8988T (cell line): ENCODE results near the gene RNPEPL1.

Experiments
- DNase-seq: peaks from one replicate; pipeline ENCODE4 v3.0.0; 2011

RNPEPL1 gene

DNA sequence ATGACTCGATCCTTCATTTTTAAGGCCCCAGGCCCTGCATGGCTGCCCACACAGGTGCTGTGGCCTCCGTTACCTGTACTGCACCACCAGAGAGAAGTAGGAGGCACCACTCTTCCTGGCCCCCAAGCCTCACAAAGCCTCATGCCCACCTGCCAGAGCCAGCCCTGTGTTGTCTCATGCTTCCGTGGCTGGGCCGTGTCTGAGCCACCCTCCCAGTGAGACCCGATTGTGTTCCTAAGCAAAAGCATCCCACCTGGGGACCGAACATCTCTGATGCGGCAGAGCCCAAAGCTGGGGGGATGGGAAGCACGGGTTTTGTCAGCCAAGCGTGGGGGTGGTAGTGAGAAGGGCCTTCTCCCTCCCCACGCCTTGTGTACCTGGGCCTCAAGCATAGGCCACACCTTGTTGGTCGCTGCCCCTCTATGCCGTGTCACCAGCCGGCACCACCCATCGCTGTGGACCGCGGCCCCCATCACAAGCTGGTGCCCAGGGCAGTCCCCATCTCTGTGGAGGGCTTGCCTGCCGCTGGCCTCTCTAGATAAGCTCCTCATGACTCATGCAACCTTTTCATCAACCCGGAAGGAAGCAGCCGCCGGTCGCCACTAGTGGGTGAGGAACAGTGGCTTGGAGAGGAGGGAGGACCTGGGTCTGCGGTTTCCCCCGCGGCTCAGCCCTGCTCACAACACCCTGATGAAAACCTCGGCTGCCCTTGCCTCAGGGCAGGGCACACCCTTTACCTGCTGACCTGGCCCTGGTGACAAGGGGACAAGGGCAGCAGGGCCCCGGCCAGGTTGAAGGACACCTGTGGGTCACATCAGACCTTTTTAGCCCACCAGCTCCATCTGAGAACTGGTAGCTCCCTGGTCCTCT is 2.7 kb upstream of the RNPEPL1 start:
- no peak for DNase-seq

DNA sequence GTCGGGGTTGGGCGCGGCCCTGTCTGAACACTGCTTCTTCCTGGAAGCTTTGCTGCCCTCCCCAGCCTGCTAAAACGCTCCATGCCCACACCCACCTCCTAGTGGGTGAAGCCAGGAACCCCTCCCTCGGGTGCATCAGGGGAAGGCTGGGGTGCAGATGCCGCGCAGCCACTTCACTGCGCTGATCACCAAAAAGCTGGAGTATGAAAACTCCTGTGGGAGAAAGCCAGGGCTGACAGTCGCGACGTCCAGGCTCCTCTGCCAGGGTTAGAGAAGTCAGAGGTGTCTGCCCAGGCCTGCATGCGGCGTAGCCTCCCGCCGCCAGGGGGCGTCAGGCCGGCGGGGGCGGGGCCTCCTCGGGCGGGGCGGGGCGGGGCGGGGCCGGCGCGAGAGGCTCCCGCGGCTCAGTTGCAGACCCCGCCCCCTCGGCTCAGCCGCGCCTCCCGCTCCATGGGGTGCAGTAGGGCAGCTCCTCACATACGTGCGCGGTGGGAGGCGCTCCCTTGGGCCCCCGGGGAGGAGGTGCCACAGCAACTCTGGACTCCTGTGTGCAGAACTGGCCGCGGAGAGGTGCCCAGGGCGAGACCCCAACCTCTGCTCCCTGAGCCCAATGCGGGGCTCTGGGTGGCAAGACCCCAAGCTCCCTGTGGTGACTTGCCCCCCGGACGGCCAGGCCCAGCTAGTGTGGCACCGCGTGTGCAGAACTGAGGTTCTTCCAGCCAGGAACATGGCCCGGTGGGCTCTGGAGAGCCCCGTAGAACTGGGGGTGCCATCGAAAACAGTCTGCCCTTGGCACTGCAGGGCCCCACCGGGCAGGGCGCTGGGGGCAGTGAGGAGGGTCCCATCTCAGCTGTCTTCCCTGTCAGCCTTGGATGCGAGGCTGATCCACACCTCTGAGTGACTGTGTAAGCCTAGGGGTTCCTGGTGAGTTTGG is 1.8 kb upstream of the RNPEPL1 start:
- DNase-seq: no peak

DNA sequence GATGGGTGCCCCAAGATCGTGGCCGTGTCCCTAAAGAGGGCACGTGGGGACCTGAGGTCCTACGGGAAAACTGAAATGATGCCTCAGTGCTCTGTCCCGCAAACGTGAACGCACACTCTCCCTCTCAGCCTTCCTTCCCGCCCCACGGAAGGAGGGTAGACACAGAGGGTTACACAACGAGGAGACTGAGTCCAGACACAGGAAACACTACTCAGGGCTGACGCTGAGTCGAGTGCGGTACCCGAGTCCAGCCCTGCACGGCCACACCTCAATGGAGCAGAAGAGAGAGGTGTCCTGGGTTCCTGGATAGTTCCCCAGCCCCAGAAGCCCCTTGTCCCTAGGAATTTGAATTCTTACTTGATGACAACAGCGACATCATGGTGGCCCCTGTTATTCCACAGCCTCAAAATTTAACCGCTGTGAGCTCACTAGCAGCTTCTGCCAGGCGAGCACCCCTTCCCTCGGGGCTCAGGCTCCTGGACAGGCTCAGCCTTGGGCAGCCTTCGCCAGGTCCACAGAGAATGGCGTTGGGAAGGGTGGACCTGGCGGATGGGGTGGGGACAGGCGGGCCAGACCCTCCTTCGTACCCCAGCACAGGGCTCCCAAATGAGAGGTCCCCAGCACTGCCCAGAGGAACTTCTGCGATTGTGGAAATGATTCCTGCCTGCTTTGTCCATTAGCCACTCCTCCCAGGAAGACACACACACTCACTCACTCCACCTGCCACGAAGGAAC is 980 bp upstream of the RNPEPL1 start:
- no peak for DNase-seq

DNA sequence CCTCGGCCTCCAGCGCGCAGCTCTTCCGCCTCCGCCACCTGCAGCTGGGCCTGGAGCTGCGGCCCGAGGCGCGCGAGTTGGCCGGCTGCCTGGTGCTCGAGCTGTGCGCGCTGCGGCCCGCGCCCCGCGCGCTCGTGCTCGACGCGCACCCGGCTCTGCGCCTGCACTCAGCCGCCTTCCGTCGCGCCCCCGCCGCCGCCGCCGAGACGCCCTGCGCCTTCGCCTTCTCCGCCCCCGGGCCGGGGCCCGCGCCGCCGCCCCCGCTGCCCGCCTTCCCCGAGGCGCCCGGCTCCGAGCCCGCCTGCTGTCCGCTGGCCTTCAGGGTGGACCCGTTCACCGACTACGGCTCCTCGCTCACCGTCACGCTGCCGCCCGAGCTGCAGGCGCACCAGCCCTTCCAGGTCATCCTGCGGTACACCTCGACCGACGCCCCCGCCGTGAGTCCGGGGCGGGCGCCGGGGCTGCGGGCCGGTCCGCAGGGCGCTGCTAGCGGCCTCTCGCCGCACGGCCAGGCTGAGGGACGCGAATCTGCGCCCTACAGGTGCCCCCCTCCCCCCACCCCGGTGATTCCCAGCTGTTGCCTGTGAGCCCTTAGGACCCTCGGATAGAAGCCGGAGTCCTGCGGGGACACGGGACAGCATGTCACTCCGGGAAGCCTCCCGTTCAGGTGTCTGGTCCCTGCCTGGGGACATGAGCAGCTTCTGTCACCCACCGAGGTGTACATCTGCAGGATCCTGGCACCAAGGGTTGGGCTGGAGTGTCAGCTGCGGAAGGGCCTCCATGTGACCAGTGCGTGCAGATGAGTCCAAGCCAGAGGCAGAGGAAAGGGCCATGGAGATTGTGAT is 616 bp downstream of the RNPEPL1 start:
- no peak for DNase-seq

DNA sequence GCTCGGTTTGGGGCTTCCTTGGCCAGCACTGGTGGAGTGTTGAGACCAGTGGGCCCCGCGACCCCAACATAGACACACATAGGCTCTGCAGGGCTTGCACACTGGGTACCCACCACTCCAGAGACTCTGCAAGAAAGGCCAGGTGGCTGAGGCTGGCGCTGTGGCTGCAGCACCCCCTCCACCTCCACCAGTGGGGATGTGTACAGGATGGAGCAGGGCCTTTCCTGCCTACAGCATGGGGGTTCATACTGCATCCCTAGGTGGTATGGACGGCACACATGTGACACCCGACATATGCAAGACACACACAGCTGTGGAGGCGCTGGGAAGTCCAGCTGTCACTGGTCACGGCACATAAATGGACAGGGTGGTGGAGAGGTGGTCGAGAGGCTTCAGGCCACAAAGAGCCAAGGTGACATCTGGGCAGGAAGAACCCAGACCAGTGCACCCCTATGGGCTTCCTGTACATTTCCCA is 1.3 kb downstream of the RNPEPL1 start:
- no peak for DNase-seq

DNA sequence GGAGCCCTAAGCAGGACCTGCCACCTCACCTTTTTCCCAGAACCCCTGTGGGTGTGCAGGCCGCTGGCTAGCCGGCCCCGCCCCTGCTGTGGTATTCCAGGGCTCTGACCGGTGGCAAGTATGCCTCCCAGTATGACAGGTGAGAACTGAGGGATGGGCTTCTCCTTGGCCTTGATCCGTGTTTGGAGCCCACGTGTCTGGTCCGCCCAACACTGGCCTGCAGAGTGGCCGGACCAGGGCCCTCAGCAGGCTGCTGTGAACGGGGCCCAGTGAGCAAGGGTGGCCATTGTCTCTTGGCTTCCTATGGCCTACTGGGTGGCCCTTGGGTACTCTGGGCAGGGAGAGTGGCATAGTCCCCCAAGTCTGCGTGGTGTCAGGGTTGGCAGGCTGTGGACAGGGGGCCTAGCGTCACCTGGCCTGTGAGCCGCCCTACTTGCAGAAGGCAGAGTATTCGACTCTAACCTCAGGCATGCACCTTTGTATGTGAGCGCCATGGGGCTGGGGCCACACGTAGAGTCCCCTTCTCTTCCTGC is 1.8 kb downstream of the RNPEPL1 start:
- no peak for DNase-seq

DNA sequence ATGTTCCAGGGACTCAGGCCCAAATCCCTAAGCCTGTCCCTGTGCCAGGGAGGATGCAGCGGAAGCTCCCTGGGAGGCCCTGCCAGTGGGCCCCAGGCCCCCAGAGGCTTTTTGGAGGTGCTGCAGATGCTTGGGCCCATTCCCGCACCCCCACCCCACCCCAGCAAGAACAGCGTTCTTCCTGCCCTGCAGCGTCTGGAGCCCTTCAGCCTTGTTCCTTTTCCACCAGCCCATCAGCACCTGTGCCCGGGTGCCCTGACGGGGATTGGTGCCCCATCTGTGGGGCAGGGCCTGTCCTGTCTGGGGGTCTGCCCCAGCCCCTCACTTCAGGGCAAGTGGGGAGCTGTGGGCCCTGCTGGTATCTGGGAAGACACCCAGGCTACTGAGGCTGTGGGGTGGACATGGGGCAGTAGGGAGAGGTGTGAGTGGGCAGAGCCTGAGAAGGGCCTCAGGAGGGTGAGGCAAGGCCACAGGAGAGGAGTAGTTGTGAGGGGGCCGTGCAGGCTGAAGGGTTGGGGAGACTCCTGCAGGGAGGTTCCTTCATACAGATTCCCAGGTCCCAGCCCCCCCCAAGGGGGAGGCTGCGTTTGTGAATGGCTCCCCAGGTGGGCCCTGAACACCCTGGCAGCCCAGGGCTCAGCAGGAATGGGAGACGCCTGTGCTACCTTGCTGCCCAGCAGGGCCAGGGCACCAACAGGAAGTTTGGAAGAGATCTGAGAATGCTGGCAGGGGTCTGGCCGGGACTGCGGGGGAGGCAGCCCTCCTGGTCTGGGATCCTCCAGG is 2.4 kb downstream of the RNPEPL1 start:
- DNase-seq: no peak

DNA sequence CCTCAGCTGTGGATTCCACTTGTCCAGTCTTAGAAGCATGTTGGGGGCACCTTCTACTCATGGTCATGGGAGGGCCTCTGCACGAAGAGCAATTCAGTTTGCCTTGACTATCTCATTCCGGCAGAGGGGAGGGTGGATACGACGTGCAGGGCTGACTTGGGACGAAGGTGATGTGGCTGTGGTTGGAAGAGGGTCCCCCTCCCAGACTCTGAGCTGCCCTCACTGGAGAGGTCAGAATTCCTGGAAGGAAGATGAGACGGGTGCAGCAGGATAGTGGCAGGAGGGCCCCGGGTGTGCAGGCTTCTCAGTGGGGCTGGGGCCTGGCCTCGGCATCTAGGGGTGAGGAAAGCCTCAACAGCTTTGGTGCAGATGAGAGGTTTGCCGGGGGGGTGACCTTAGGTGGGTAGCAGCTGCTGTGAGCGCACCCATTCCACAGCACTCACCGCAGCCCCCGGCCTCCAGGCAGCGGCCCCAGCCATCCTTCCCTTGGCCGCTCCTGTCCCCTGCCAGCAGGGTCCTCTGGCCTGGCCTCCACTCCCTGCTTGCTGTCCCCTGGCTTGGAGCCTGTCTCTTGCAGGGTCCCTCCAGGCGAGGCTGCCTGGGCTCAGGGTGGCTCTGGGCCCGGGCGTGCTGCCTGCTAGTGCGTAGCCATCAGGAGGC is 3.2 kb downstream of the RNPEPL1 start:
- DNase-seq: no peak

DNA sequence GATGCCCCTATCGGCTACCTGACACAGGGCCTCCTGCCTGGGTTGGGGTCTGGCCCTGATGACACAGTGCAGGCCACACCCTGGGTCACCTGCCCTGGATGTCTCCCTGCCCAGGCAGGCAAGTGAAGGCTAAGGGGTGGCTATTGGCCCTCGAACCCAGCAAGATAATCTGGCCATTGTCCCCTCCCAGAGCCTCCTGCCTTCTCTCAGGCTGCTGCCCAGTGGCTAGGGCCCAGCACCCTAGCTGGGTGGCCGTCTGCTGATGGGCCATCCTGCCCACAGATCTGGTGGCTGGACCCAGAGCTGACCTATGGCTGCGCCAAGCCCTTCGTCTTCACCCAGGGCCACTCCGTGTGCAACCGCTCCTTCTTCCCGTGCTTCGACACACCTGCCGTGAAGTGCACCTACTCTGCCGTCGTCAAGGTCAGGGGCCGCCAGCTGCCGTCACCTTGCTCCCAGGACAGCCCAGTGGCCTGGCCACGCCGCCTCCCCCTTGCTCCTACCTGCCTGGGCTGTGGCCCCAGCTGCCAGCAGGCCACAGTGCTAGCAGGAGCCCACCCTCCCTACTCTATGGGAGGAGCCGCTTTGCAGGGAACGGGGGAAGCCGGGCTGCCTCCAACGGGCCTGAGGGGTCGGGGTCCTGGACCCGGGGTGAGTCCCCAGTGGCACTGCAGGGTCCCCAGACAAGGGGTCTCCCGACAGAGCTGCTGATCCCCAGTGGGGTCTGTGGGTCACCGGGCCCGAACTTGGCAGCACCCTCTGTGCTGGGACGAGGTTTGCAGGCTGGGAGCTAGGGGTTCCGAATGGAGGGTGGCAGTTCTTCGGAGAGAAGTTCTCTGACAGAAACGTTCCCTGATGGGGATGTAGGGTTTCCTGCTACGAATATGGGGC is 4.1 kb downstream of the RNPEPL1 start:
- DNase-seq: no peak

DNA sequence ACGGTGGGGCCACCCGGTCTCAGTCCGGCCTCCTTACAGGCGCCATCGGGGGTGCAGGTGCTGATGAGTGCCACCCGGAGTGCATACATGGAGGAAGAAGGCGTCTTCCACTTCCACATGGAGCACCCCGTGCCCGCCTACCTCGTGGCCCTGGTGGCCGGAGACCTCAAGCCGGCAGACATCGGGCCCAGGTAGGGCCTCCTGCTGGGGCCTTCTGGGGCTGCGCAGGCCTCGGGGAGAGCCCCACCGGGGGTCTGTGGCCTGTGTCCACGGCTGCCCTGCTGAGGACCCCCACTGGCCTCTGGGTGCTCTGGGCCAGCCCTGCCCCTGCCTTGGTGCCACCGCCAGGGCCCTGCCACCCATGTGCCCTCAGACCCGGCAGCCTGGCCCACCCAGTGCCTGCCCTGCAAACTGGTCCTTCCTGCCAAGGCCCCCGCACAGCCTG is 4.8 kb downstream of the RNPEPL1 start:
- DNase-seq: no peak

DNA sequence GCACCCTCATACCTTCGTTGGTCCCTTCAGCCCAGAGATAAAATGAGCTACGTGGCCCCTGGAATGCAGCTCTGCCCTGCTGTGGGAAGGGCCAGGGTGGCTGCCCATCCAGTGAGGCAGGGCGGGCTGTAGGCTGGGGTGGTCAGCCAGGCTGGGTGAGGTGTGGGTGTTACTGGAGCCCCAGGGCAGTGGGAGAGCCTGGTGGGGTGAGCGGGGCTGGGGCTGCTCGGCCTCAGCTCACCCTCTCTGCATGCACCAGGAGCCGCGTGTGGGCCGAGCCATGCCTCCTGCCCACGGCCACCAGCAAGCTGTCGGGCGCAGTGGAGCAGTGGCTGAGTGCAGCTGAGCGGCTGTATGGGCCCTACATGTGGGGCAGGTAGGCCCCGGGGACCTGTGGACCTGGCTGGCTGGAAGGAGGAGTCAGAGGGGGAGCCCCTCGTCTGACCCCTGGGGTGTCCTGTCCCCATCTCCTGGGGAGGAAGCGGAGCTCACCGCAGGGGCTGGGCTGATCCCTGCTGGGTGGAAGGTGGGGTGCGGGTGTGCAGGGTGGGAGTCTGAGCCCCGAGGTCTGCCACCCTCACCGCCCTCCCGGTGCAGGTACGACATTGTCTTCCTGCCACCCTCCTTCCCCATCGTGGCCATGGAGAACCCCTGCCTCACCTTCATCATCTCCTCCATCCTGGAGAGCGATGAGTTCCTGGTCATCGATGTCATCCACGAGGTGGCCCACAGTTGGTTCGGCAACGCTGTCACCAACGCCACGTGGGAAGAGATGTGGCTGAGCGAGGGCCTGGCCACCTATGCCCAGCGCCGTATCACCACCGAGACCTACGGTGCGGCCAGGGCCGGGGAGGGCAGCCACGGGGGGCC is 5.5 kb downstream of the RNPEPL1 start:
- DNase-seq: no peak

DNA sequence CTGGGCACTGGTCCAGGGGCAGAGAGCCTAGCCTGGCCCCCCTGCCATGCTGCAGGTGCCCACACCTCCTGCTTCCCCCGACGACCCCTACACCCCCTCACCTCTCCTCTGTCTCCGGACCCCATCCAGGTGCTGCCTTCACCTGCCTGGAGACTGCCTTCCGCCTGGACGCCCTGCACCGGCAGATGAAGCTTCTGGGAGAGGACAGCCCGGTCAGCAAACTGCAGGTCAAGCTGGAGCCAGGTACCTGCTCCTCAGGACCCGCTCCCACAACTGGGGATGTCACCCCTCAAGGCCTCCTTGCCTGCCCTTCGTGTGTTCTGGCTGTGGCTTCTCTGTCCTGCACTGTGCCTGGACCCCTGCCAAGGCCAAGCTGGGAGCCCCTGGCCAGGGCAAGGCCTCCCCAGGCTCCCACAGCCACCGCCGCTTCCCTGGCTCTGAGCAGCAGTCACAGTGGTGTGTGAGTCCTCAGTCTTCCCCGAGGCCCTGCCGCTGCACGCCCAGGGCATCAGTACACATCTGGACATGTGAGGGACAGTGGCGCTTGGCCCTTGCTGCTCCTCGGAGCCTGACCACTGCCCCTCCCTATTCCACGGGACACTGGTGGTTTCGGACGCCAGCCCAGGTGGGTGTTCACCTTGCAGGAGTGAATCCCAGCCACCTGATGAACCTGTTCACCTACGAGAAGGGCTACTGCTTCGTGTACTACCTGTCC is 6.3 kb downstream of the RNPEPL1 start:
- DNase-seq: no peak

DNA sequence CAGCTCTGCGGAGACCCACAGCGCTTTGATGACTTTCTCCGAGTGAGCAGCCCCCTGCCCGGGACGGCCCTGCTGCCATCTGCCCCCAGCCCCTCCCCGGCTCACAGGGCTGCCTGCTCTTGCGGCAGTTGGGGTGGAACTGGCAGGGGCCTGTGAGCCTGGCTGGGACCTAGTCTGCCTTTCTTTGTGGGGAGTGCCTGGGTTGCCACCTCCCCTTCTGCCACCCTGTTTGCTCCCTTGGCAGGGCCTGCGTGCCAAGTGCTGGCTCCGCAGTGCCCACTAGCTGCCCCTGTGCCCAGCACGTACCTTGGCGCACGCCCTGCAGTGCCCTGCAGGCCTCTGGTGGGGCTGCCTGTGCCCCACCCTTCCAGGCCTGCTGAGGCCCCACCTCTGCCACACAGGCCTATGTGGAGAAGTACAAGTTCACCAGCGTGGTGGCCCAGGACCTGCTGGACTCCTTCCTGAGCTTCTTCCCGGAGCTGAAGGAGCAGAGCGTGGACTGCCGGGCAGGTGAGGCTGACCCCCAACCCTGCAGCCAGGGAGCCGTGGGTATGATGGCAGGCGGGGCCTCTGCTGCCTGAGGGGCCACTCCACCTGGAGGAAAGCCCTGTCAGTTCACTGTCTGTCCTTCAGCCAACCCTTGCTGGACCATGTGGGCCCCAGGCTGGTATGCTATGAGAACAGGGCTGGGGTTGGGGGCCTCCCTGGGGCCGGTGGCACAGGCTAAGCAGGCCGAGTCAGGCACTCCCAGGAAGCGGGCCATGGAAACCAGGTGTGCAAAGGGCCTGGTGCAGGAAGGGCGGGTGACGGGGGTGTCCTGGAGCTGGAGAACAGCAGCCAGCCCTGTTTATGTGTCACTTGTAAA is 7.0 kb downstream of the RNPEPL1 start:
- DNase-seq: no peak

DNA sequence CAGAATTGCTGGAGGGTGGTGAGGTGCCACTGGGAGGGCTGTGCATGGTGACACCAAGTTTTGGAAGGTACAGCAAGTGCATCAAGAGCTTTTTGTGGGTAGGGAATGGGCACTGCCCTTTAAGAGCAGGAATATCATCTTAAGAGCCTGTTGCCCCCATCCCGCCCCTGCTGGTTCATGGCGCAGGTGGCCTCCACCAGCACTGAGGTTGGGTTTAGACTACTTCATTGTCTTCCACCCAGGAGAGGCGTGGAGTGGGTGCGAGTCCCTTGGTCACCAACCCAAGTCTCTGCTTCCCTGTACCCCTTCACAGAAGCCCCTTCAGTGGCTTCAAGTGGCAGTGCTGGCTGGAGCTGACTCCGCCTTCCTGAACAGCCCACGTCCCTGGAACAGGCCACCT is 7.8 kb downstream of the RNPEPL1 start:
- no peak for DNase-seq

DNA sequence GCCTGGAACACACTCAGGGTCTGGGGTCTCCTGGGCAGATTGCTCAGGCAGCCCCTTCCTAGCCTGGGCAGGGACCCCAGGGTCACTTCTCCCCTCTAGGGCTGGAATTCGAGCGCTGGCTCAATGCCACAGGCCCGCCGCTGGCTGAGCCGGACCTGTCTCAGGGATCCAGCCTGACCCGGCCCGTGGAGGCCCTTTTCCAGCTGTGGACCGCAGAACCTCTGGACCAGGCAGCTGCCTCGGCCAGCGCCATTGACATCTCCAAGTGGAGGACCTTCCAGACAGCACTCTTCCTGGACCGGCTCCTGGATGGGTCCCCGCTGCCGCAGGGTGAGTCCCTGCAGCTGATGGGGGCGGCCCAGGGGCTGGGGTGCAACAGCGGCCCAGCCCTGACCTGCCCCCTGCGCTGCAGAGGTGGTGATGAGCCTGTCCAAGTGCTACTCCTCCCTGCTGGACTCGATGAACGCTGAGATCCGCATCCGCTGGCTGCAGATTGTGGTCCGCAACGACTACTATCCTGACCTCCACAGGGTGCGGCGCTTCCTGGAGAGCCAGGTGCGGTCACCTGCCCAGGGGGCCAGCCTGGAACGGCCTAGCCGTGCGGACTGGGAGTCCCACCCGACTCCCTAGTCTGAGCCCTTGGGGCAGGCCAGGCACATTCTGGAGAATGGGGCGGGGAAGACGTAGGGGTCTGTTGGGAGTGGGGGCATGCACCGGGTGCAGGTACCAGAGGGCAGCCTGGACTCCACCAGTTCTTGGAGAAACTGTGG is 8.3 kb downstream of the RNPEPL1 start:
- DNase-seq: no peak
